Stimulated activated CD8-positive, alpha-beta memory T cell treated with anti-CD3 and anti-CD28 coated beads, Interleukin-12 subunit alpha, Interleukin-12 subunit beta, amount 100 ng/mL, for 1 hour (primary cell): ENCODE measurements around the gene PDCD2L.
"Not testable (repeated sequence)": the region's sequence is repeated elsewhere in the genome, so short reads cannot be mapped to it uniquely, and the experiment has no call there.

Experiments used
- DNase-seq: peaks from one replicate; pipeline ENCODE4 v3.0.0-alpha.2; 2020; ENCODE audit warnings: low read depth

PDCD2L gene

DNA sequence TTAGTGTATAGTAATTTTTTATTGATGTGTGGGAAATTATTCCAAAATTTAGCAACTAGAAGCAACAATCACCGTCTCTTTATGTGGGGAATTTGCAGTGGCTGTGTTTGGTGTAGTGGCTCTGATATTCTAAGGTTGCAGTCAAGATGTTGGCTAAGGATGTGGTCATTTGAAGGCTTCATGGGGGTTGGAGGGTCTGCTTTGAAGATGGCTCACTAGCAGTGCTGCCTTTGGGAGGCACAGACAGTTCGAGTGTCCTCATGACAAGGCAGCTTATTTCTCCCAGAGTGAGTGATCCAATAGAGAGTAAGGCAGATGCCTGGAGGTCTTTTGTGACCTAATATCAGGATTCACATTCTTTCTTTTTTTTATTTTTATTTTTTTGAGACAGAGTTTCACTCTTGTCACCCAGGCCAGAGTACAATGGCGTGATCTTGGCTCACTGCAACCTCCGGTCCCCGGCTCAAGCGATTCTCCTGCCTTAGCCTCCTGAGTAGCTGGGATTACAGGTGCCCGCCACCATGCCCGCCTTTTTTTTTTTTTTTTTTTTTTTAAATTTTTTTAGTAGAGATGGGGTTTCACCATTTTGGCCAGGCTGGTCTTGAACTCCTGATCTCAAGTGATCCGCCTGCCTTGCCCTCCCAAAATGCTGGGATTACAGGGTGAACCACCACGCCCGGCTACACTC is 30.5 kb upstream of the PDCD2L start:
- no peak for DNase-seq

DNA sequence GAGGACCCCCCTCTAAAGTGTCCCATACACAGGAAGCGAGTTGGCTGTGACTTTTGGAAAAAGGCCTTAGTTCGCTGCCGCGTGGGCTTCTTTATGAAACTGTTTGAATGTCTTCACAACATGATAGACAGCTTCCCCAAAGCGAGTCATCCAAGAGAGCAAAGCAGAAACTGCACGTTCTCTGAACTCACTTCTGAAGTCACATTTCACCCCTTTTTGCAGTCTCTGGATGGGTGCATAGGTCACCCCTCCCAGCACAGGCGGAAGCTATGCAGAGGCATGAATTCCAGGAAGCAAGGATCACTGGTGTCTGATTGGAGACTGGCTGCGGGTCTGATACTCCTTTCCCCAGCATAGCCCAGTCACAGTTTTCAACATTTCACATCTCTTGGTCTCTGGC is 28.6 kb upstream of the PDCD2L start:
- no peak for DNase-seq

DNA sequence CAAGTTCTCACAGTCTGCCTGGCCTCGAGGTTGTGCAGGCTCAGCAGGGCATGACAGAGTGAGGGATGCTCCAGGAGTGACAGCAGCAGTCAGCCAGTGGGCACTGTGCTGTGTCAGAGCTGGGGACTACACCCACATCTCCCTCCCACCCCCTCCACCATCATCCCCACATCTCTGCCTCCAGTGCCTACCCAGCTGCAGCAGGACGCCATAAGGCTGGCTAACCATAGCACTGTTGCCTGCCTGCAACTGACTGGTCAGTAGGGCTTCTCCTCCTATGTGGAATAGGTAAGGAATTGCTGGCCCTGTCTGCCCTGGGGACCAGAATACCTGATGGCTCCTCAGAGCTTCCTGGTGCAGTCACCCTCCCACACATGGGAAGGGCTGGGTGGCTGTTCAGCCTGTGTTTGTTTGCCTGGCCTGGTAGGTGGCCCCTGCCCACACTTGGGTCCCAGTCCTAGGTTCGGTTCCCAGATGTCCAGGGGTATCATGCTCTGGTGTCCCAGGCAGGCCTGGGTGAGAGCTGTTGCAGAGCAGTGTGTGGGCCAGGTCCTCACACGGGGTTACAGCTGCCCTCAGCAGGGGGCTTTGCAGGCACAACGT is 23.5 kb upstream of the PDCD2L start:
- DNase-seq, result no peak

DNA sequence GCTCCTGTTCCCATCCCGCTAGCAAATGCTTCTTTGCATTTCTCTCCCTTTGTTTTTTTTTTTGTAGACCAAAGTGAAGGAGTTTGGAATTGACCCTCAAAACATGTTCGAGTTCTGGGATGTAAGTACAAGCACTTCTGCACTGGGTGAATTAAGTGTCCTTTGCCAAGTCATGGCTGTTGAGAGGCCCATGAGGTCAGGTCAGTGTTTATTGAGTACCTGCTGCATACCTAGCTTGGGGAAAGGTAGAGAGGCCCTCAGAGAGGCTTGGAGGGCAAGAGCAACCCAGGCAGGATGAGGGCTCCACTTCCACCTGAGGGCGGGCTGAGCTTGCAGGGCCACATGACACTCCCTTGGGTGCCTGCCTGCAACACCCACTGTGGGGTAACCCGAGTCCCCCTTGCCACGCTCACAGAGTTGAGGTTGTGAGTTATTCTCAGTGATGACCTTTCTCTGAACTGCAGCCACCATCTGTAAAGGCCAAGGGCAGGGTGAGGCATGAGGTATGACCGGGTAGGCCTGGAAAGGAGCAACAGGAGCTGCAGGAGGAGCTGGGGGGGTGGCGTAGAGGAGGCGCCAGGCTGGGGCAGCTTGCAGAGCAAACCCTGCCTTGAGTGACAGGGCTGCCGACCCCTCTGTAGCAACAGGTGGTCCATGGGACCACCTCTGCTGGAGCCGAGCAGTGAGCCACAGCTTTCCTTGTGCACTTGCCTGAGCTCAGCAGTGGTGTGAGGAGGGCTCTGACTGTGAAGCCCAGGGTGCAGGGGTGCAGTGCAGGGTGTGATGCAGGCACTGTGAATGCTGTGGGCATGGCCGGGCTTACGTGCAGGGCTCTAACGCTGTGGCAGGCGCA is 22.6 kb upstream of the PDCD2L start:
- no peak for DNase-seq

DNA sequence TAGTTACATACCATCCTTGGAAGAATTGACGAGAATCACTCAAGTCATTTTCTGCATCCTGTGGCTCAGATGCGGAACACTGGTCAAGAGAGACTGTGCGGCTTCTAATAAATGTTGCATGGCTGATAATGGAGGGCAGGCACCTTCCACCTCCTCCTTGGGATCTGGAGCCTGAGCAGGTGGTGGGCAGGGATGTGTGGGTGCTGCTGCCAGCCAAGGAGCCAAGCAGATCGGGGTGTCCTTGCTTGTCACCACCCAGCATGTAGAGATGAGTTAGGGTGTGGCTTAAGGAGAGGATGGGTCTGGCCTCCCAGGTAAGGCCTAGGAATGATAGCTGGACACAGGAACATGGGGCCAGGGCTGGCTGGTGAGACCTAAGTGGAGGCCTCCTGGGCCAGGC is 21.7 kb upstream of the PDCD2L start:
- no peak for DNase-seq

DNA sequence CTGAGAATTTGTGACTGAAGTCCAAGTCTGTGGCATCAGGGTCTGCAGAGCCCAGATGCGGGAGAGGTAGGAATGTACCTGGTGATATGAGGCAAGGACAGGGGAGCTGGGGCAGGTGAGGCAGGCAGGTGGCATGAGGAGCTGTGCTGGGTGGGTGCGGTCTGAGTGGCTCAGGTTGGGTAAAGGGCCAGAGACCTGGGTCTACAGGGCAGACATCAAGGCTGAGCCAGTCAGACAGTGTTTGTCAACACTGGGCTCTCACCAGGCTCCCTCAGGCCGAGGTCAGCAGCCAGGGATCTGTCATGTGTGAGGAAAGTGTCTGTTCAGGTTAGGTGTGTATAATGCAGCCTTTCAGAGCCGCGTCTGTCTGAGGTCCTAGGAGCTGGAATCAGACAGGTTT is 20.6 kb upstream of the PDCD2L start:
- DNase-seq, result no peak

DNA sequence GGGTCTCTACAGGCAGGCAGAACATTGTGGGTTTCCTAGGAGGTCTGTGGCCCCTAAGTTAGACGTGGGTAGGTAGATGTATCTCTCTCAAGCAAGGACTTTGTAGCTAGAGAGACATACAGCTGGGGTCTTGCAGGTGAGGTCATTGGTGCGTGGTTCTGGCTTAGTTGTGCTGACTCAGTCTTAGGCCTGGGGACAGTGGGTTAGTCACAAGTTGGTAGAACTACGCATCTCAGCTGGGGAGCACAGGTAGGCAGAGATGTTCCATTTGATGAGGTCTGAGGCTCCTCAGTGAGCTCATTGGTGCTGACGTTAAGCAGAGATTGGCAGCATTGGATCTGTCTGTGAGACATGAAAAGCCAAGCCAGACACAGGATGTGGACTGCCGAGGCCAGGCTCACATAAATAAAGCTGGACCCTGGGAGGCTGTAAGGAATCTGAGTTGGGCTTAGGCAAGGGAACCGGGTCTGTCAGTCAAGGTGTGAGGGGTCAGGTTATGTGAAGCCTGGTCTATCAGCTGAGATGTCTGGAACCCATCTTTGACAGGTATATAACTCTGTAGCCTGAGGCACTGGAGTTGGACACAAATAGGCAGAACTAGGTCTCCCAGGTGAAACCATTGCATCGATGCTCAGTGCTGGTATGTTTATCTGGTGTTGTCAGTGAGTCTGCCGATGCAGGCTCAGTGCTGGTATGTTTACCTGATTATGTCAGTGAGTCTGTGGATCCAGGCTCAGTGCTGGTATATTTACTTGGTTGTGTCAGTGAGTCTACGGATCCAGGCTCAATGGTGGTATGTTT is 17.4 kb upstream of the PDCD2L start:
- no peak for DNase-seq

DNA sequence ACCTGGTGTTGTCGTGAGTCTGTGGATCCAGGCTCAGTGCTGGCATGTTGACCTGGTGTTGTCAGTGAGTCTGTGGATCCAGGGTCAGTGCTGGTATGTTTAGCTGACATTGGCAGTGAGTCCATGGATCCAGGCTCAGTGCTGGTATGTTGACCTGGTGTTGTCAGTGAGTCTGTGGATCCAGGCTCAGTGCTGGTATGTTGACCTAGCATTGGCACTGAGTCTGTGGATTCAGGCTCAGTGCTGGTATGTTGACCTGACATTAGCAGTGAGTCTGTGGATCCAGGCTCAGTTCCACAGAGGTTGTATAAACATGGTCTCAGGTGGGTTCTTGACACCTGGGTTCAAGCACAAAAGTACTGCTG is 16.8 kb upstream of the PDCD2L start:
- no peak for DNase-seq

DNA sequence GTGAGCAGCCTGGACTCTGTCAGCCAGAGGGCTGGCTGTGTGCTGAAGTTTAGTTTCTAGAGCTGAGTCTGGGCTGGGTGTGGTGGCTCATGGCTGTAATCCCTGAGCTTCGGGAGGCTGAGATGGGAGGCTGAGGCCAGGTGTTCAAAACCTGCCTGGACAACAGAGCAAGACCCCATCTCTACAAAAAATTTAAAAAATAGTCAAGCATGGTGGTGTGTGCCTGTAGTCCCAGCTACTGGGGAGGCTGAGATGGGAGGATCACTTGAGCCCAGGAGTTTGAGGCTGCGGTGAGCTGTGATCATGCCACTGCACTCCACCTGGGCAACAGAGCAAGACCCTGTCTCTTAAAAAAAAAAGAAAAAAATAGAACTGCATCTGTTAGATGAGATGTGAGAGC is 15.5 kb upstream of the PDCD2L start:
- not testable (repeated sequence) for DNase-seq

DNA sequence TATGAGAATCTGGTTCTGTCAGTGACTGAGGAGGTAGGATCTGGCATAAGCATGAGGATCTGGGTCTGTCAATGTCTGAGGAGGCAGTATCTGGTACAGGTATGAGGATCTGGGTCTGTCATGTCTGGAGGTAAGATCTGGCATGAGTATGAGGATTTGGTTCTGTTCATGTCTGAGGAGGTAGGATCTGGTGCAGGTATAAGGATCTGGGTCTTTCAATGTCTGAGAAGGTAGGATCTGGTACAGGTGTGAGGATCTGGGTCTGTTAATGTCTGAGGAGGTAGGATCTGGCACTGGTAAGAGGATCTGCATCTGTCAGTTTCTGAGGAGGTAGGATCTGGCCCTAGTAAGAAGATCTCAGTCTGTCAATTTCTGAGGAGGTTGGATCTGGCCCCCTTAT is 12.4 kb upstream of the PDCD2L start:
- no peak for DNase-seq

DNA sequence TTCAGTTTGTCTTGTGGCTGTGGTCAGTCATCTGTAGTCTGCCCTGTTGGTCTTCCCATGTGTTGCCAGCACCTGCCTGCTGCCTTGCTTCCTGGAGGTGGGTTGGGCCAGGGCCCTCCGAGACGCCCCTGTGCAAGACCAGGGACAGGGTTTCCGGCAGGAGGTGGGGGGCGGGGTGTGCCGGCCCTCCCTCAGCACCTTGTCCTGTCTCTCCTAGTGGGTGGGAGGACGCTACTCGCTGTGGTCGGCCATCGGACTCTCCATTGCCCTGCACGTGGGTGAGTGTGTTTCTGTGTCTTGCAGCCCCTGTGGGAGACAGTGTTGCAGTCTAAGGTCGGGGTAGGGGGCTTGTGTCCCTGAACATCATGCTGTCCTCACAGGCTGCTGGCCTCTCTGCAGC is 11.2 kb upstream of the PDCD2L start:
- no peak for DNase-seq

DNA sequence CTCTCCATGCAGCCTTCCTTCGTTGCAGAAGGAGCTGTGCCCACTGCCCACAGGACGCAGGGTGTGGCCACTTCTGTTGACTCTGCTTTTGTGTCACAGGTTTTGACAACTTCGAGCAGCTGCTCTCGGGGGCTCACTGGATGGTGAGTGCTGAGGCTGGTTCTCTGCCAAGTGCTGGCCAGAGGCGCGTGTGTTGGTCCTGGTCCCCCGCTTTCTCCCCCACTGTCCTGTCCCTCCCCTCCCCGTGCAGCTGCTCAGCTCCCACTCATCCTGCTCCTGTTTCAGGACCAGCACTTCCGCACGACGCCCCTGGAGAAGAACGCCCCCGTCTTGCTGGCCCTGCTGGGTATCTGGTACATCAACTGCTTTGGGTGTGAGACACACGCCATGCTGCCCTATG is 10.6 kb upstream of the PDCD2L start:
- no peak for DNase-seq

DNA sequence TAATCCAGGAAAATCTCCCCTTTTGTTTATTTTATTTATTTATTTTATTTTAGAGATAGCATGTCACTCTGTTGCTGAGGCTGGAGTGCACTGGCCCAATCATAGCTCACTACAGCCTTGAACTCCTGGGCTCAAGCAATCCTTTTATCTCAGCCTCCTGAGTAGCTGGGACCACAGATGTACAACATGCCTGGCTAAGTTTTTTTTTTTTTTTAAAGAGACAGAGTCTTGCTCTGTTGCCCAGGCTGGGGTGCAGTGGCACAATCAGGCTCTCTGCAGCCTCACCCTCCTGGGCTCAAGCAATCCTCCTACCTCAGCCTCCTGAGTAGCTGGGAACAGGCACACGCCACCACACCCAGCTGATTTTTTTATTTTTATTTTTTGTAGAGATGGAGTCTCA is 6.3 kb upstream of the PDCD2L start:
- DNase-seq, result no peak

DNA sequence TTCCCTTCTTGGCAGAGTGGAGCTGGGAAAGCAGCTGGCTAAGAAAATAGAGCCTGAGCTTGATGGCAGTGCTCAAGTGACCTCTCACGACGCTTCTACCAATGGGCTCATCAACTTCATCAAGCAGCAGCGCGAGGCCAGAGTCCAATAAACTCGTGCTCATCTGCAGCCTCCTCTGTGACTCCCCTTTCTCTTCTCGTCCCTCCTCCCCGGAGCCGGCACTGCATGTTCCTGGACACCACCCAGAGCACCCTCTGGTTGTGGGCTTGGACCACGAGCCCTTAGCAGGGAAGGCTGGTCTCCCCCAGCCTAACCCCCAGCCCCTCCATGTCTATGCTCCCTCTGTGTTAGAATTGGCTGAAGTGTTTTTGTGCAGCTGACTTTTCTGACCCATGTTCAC is 4.3 kb upstream of the PDCD2L start:
- no peak for DNase-seq

DNA sequence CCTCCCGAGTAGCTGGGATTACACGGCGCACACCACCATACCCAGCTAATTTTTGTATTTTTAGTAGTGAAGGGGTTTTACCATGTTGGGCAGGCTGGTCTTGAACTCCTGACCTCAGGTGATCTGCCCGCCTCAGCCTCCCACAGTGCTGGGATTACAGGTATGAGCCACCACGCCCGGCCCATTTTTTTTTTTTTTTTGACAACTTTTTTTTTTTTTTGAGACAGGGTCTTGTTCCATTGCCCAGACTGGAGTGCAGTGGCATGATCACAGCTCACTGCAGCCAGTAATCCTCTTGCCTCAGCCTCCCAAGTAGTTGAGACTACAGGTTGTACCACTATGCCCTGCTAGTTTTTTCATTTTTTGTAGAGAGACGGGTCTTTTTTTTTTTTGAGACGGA is 3.4 kb upstream of the PDCD2L start:
- not testable (repeated sequence) for DNase-seq

DNA sequence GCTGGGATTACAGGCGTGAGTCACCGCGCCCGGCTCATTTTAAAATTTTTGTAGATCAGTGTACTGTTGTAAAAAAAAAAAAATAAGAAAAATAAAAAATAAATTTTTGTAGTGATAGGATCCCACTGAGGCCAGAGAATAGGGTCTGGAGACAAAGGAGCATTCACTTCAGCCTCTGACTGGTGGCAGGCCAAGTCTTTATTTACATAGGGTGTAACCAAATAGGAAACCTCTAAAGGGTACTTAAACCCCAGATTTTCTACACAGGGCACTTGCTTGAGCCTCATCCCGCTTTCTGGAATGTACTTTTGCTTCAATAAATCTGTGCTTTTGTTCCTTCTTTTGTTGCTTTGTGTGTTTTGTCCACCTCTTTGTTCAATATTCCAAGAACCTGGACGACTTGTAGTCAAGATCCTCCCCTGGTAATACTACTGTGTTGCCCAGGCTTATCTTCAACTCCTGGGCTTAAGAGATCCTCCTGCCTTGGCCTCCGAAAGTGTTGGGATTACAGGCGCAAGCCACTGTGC is 2.1 kb upstream of the PDCD2L start:
- no peak for DNase-seq

DNA sequence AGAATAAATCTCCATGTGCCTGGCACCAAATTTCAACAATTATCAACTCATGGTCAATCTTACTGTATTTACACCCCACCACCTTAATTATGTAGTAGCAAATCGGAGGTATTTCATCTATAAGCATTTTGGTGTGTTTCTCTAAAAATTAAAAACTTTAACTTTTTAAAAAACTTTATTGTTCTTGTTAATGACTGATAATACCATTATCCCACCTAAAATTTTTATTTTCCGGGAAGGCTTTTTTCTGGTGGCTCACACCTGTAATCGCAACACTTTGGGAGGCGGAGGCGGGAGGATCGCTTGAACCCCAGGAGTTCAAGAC is 453 bp upstream of the PDCD2L start:
- no peak for DNase-seq

DNA sequence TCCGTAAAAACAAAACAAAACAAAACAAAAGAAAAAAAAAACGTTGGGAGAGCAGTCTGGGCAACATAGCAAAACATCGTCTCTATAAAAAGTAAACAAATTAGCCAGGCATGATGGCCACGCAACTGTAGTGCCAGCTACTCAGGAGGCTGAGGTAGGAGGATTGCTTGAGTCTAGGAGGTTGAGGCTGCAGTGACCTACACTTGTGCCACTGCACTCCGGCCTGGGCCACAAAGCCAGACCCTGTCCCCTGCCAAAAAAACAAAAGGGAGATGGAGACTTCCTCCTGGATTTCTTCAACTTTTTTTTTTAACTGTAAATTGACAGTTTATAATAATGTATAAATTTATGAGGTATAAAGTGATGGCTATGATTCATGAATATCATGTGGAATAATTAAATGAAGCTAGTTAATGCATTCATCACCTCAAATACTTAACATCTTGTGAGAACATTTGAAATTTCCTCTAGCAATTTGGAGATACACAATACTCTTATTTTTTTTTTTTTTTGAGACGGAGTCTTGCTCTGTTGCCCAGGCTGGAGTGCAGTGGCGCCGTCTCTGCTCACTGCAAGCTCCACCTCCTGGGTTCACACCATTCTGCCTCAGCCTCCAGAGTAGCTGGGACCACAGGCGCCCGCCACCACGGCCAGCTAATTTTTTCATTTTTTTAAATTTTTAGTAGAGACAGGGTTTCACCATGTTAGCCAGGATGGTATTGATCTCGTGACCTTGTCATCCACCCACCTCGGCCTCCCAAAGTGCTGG is 1.9 kb downstream of the PDCD2L start:
- DNase-seq, result no peak

DNA sequence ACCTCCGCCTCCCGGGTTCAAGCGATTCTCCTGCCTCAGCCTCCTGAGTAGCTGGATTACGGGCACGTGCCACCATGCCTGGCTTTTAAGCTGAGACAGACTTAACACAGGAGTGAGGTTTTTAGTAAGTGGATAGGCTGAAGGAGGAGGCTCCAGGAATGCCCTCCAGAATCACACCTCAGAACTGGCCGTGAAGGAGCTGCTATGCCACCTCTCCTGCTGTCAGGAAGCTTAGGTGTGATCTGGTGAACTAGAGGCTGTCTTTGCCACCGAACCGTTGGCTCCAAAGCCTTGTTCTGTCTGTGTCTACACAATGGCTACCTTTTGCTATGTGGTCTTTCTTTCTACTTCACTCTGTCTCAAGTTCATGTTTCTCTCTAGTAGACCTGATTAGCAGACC is 4.2 kb downstream of the PDCD2L start:
- DNase-seq, result no peak

DNA sequence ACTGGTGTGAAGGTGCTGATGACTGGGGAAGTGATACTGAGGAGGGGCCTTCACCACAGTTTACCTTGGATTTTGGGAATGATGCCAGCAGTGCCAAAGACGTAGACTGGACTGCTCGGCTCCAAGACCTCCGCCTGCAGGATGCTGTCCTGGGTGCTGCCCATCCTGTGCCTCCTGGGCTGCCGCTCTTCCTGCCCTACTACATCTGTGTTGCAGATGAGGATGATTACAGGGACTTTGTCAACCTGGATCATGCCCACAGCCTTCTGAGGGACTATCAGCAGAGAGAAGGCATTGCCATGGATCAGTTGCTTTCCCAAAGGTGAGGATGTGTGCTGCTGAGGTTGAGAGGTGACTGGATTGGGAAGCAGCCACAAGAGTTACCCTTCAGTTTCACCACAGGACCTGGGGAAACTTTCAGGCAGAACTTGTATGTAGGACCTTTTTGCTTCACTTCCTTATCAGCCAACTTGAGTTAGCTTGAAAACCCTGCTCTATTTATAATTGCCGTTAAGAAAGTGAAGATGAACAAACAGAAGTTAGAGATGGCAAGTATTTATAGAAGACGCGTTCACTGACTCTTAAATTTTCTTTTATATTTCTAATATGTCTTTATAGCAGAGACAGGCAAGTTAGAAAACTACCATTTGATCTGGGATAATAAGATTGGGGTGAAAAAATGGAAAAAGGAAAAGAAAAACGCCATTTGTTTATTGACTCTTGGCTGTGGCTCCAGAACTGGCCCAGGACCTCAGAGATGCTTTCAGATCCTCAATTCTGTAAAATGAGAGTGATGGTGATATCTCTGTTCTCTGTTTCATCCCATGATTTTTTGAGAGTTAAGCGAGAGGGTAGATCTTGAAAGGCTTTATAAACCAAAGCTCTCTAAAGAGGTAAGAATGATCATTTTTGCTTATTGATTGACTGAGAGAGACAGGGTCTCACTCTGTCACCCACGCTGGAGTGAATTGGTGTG is 5.3 kb downstream of the PDCD2L start:
- DNase-seq, result no peak

DNA sequence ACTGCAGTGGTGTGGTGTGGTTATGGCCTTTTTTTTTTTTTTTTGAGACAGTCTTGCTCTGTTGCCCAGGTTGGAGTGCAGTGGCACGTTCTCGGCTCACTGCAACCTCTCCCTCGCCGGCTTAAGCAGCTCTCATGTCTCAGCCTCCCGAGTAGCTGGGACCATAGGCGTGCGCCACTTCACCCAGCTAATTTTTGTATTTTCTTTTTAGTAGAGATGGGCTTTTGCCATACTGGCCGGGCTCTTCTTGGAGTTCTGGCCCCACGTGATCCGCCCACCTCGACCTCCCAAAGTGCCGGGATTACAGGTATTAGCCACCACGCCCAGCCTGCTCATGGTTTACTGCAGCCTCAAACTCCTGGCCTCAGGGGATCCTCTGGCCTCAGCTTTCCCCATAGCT is 7.0 kb downstream of the PDCD2L start:
- no peak for DNase-seq
